ENCODE data around the gene PCDHB5. TPM values are rescaled to one million over a fixed set of nuclear protein-coding genes. Genes with fewer than 3 reads are reported as not detected.
"Not testable (repeated sequence)": the region's sequence is repeated elsewhere in the genome, so short reads cannot be mapped to it uniquely, and the experiment has no call there.

PCDHB5 gene
- total RNA-seq, 1 donor from 2014 or later = 11.4 TPM

GRCh38 chr5:141150224-141150992 is 15.4 kb downstream of the PCDHB5 start:
- H3K27me3 Mint-ChIP-seq (ENCODE audit: low read depth) = no peaks in the 10 kb centered on the region
- no peak overlapping the region for H3K4me3 Mint-ChIP-seq (ENCODE audit: unreplicated experiment)
- H3K4me1 Mint-ChIP-seq (ENCODE audit: low read depth) = no peaks in the 10 kb centered on the region
- no peak for DNase-seq (ENCODE audit: low spot score)
- peaks cover 45% of the 10 kb centered on the region for H3K36me3 Mint-ChIP-seq (ENCODE audit: low read depth)
- no peak overlapping the region for H3K27ac Mint-ChIP-seq (ENCODE audit: unreplicated experiment)
- H3K9me3 Mint-ChIP-seq (ENCODE audit: low read depth) = peaks cover 59% of the 10 kb centered on the region
- TF ChIP-seq CTCF (IDR thresholded peaks at IDR 0.05) = no peak

DNA sequence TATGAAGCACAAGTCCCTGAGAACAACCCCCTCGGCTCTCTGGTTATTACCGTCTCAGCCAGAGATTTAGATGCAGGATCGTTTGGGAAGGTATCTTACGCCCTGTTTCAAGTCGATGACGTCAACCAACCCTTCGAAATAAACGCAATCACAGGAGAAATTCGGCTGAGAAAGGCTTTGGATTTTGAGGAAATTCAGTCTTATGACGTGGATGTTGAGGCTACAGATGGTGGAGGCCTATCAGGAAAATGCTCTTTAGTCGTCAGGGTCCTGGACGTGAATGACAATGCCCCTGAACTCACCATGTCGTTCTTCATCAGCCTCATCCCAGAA is 16.0 kb downstream of the PCDHB5 start:
- no peak for DNase-seq (ENCODE audit: low spot score)
- H3K27ac Mint-ChIP-seq (ENCODE audit: unreplicated experiment) = no peak overlapping the region
- no peak overlapping the region for H3K4me3 Mint-ChIP-seq (ENCODE audit: unreplicated experiment)
- TF ChIP-seq CTCF (IDR thresholded peaks at IDR 0.05) = no peak
- H3K36me3 Mint-ChIP-seq (ENCODE audit: low read depth) = peaks cover 47% of the 10 kb centered on the region
- H3K27me3 Mint-ChIP-seq (ENCODE audit: low read depth) = no peaks in the 10 kb centered on the region
- no peaks in the 10 kb centered on the region for H3K4me1 Mint-ChIP-seq (ENCODE audit: low read depth)
- peaks cover 60% of the 10 kb centered on the region for H3K9me3 Mint-ChIP-seq (ENCODE audit: low read depth)

DNA sequence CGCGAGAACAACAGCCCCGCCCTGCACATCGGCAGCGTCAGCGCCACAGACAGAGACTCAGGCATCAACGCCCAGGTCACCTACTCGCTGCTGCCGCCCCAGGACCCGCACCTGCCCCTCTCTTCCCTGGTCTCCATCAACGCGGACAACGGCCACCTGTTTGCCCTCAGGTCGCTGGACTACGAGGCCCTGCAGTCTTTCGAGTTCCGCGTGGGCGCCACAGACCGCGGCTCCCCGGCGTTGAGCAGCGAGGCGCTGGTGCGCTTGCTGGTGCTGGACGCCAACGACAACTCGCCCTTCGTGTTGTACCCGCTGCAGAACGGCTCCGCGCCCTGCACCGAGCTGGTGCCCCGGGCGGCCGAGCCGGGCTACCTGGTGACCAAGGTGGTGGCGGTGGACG is 16.6 kb downstream of the PCDHB5 start:
- H3K9me3 Mint-ChIP-seq (ENCODE audit: low read depth) = peaks cover 60% of the 10 kb centered on the region
- peaks cover 48% of the 10 kb centered on the region for H3K36me3 Mint-ChIP-seq (ENCODE audit: low read depth)
- not testable (repeated sequence) for H3K4me3 Mint-ChIP-seq (ENCODE audit: unreplicated experiment); H3K4me1 Mint-ChIP-seq (ENCODE audit: low read depth); DNase-seq (ENCODE audit: low spot score); H3K27ac Mint-ChIP-seq (ENCODE audit: unreplicated experiment); H3K27me3 Mint-ChIP-seq (ENCODE audit: low read depth)

DNA sequence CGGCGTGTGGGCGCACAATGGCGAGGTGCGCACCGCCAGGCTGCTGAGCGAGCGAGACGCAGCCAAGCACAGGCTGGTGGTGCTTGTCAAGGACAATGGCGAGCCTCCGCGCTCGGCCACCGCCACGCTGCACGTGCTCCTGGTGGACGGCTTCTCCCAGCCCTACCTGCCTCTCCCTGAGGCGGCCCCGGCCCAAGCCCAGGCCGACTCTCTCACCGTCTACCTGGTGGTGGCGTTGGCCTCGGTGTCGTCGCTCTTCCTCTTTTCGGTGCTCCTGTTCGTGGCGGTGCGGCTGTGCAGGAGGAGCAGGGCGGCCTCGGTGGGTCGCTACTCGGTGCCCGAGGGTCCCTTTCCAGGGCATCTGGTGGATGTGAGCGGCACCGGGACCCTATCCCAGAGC is 17.1 kb downstream of the PCDHB5 start:
- DNase-seq (ENCODE audit: low spot score); H3K27ac Mint-ChIP-seq (ENCODE audit: unreplicated experiment); H3K27me3 Mint-ChIP-seq (ENCODE audit: low read depth); H3K4me3 Mint-ChIP-seq (ENCODE audit: unreplicated experiment); H3K4me1 Mint-ChIP-seq (ENCODE audit: low read depth): not testable (repeated sequence)
- Mint-ChIP-seq H3K9me3 (ENCODE audit: low read depth) (peaks cover 61% of the 10 kb centered on the region), H3K36me3 (ENCODE audit: low read depth) (peaks cover 49% of the 10 kb centered on the region)

DNA sequence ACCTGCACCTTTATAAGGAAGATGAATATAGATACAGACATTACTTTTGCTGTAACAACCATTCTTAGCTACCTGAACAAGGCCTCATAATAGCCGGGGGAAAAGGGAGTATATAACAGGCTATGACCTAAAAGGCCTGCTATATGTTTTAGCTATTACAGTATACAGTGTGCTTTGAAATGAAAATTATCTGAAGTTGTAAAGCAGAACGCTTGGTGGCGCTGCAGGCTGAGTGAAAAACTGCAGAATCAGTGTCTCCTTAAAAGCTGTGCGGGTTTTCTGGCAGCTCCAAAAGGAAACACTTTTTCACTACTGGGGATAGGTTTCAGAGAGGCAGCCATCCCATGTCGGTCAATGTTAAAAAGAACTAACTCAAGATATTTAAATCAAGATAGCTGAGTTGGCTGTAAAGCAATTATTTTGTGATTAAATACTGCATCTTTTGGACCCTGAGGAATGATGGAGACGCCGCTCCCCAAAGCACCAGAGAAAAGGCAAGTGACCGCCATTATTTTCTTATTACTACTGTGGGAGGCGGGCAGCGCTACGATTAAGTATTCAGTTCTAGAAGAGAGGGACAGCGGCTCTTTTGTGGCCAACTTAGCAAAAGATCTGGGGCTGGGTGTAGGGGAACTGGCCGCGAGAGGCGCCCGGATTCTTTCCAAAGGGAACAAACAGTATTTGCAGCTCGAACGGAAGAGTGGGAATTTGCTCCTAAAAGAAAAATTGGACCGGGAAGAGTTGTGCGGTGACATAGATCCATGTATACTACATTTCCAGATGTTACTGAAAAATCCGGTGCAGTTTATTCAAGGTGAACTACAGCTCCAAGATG is 20.8 kb downstream of the PCDHB5 start:
- no peak for DNase-seq (ENCODE audit: low spot score)
- H3K4me1 Mint-ChIP-seq (ENCODE audit: low read depth) = no peaks in the 10 kb centered on the region
- no peak for TF ChIP-seq CTCF (IDR thresholded peaks at IDR 0.05)
- peaks cover 47% of the 10 kb centered on the region for H3K9me3 Mint-ChIP-seq (ENCODE audit: low read depth)
- no peak overlapping the region for H3K4me3 Mint-ChIP-seq (ENCODE audit: unreplicated experiment)
- H3K27me3 Mint-ChIP-seq (ENCODE audit: low read depth) = no peaks in the 10 kb centered on the region
- H3K27ac Mint-ChIP-seq (ENCODE audit: unreplicated experiment) = no peak overlapping the region
- peaks cover 41% of the 10 kb centered on the region for H3K36me3 Mint-ChIP-seq (ENCODE audit: low read depth)

- not testable (repeated sequence) for DNase-seq (ENCODE audit: low spot score); H3K27ac Mint-ChIP-seq (ENCODE audit: unreplicated experiment); H3K4me1 Mint-ChIP-seq (ENCODE audit: low read depth); H3K4me3 Mint-ChIP-seq (ENCODE audit: unreplicated experiment); H3K27me3 Mint-ChIP-seq (ENCODE audit: low read depth)
- H3K36me3 Mint-ChIP-seq (ENCODE audit: low read depth) = peaks cover 37% of the 10 kb centered on the region
- H3K9me3 Mint-ChIP-seq (ENCODE audit: low read depth) = peaks cover 46% of the 10 kb centered on the region
Measured at GRCh38 chr5:141157356-141157755, 22.4 kb downstream of the PCDHB5 start.

DNA sequence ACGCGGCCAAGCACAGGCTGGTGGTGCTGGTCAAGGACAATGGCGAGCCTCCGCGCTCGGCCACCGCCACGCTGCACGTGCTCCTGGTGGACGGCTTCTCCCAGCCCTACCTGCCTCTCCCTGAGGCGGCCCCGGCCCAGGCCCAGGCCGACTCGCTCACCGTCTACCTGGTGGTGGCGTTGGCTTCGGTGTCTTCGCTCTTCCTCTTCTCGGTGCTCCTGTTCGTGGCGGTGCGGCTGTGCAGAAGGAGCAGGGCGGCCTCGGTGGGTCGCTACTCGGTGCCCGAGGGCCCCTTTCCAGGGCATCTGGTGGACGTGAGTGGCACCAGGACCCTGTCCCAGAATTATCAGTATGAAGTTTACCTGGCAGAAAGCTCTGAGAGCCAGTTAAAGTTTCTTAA is 22.9 kb downstream of the PCDHB5 start:
- not testable (repeated sequence) for DNase-seq (ENCODE audit: low spot score)
- H3K36me3 Mint-ChIP-seq (ENCODE audit: low read depth) = peaks cover 34% of the 10 kb centered on the region

More for the DNA sequence above, 22.9 kb downstream of the PCDHB5 start:
- H3K4me3 Mint-ChIP-seq (ENCODE audit: unreplicated experiment); H3K4me1 Mint-ChIP-seq (ENCODE audit: low read depth); H3K27ac Mint-ChIP-seq (ENCODE audit: unreplicated experiment); H3K27me3 Mint-ChIP-seq (ENCODE audit: low read depth): not testable (repeated sequence)
- peaks cover 44% of the 10 kb centered on the region for H3K9me3 Mint-ChIP-seq (ENCODE audit: low read depth)

Data from chondrocyte (in vitro differentiated cells).